Neural cell (in vitro differentiated cells): Measurements from ENCODE around the gene ARHGEF4.

Source experiments
- EP300 ChIP-seq: fragments of 450-650 bp; conservative IDR thresholded peaks from 2 replicates; pipeline ENCODE4 v1.6.1; 2014; ENCODE audit warnings: antibody characterized with exemption, mild to moderate bottlenecking, moderate library complexity; ENCODE audit not compliant: poor library complexity, severe bottlenecking
- EZH2 ChIP-seq: fragments of 200-600, 300-800 bp; shearing (Covaris generic), sonication (generic); IDR thresholded peaks from 2 replicates; pipeline ENCODE4 v1.6.1; 2014; ENCODE audit warnings: antibody characterized with exemption, low read length, borderline replicate concordance, mild to moderate bottlenecking; ENCODE audit not compliant: insufficient read depth, poor library complexity, severe bottlenecking
- POLR2AphosphoS5 ChIP-seq: IDR thresholded peaks from 2 replicates; pipeline ENCODE4 v1.6.1; 2012
- RAD21 ChIP-seq: fragments of 450-650 bp; conservative IDR thresholded peaks from 2 replicates; pipeline ENCODE4 v1.6.1; 2014; ENCODE audit warnings: antibody characterized with exemption, mild to moderate bottlenecking, moderate library complexity
- TAF1 ChIP-seq: IDR thresholded peaks from 2 replicates; pipeline ENCODE4 v1.6.1; 2012; ENCODE audit warnings: low read depth
- TF ChIP-seq, protein P1 (sequence below): fragments of 450-650 bp; IDR thresholded peaks from 2 replicates; pipeline ENCODE4 v1.5.1; 2014; ENCODE audit warnings: antibody characterized with exemption, mild to moderate bottlenecking, moderate library complexity; ENCODE audit not compliant: poor library complexity, severe bottlenecking
- TF ChIP-seq, protein P2 (sequence below): IDR thresholded peaks from 2 replicates; pipeline ENCODE4 v1.6.1; 2012; ENCODE audit warnings: borderline replicate concordance

GRCh38 chr2:131036269-131036668 lies 199.6 kb downstream of the ARHGEF4 start:
- TF ChIP-seq, protein P1, sequence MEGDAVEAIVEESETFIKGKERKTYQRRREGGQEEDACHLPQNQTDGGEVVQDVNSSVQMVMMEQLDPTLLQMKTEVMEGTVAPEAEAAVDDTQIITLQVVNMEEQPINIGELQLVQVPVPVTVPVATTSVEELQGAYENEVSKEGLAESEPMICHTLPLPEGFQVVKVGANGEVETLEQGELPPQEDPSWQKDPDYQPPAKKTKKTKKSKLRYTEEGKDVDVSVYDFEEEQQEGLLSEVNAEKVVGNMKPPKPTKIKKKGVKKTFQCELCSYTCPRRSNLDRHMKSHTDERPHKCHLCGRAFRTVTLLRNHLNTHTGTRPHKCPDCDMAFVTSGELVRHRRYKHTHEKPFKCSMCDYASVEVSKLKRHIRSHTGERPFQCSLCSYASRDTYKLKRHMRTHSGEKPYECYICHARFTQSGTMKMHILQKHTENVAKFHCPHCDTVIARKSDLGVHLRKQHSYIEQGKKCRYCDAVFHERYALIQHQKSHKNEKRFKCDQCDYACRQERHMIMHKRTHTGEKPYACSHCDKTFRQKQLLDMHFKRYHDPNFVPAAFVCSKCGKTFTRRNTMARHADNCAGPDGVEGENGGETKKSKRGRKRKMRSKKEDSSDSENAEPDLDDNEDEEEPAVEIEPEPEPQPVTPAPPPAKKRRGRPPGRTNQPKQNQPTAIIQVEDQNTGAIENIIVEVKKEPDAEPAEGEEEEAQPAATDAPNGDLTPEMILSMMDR: no peak
- TF ChIP-seq POLR2AphosphoS5 (no peak), EP300 (no peak), EZH2 (no peak), RAD21 (no peak), TAF1 (no peak)
- TF ChIP-seq, protein P2, sequence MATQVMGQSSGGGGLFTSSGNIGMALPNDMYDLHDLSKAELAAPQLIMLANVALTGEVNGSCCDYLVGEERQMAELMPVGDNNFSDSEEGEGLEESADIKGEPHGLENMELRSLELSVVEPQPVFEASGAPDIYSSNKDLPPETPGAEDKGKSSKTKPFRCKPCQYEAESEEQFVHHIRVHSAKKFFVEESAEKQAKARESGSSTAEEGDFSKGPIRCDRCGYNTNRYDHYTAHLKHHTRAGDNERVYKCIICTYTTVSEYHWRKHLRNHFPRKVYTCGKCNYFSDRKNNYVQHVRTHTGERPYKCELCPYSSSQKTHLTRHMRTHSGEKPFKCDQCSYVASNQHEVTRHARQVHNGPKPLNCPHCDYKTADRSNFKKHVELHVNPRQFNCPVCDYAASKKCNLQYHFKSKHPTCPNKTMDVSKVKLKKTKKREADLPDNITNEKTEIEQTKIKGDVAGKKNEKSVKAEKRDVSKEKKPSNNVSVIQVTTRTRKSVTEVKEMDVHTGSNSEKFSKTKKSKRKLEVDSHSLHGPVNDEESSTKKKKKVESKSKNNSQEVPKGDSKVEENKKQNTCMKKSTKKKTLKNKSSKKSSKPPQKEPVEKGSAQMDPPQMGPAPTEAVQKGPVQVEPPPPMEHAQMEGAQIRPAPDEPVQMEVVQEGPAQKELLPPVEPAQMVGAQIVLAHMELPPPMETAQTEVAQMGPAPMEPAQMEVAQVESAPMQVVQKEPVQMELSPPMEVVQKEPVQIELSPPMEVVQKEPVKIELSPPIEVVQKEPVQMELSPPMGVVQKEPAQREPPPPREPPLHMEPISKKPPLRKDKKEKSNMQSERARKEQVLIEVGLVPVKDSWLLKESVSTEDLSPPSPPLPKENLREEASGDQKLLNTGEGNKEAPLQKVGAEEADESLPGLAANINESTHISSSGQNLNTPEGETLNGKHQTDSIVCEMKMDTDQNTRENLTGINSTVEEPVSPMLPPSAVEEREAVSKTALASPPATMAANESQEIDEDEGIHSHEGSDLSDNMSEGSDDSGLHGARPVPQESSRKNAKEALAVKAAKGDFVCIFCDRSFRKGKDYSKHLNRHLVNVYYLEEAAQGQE: no peak
